AG09319 (cell line): Measurements from ENCODE around the gene NDUFB8.

ENCODE experiments used
- DNase-seq: peaks from one replicate; pipeline ENCODE4 v3.0.0-alpha.2; 2010; ENCODE audit warnings: low read depth; ENCODE audit errors: extremely low read depth
- CTCF ChIP-seq: IDR thresholded peaks from 2 replicates; pipeline ENCODE4 v1.5.1; 2011; ENCODE audit warnings: low read depth, mild to moderate bottlenecking, inconsistent platforms, low read length, moderate library complexity

NDUFB8 gene

GRCh38 chr10:100560248-100560647 lies 30.6 kb upstream of the NDUFB8 start:
- no peak for TF ChIP-seq CTCF
- no peak for DNase-seq

- TF ChIP-seq CTCF, result no peak
Observed at GRCh38 chr10:100554902-100555301, 25.2 kb upstream of the NDUFB8 start.

GRCh38 chr10:100553929-100554328 lies 24.3 kb upstream of the NDUFB8 start:
- DNase-seq, result no peak
- TF ChIP-seq CTCF, result no peak

More at GRCh38 chr10:100554902-100555301, 25.2 kb upstream of the NDUFB8 start:
- no peak for DNase-seq

- DNase-seq, result no peak
- TF ChIP-seq CTCF, result no peak
Observed at GRCh38 chr10:100551738-100552137, 22.1 kb upstream of the NDUFB8 start.

GRCh38 chr10:100551196-100551595 lies 21.5 kb upstream of the NDUFB8 start:
- no peak for TF ChIP-seq CTCF
- DNase-seq, result no peak

DNA sequence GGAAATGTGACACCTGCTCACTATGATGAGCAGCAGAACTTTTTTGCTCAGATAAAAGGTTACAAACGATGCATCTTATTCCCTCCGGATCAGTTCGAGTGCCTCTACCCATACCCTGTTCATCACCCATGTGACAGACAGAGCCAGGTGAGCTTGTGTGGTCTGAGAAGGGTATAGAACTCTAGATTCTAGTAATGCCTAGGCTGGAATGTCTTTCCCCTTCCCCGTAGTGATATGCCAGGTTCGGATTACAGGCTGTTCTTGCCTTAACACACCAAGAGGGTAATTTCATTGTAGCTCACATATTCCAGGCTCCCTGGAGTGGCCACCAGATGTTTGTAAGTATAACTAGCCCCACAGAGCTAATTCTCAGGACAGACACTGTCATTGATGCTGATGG lies 15.3 kb upstream of the NDUFB8 start:
- DNase-seq, result no peak

GRCh38 chr10:100537475-100537874 lies 7.8 kb upstream of the NDUFB8 start:
- no peak for DNase-seq
- TF ChIP-seq CTCF, result no peak

More for the DNA sequence above, 15.3 kb upstream of the NDUFB8 start:
- TF ChIP-seq CTCF, result no peak
